OCI-LY1 (cell line): ENCODE measurements around the gene ALDH3B2.
"Not testable (repeated sequence)": the region's sequence is repeated elsewhere in the genome, so short reads cannot be mapped to it uniquely, and the experiment has no call there.

ENCODE experiments used
- H2AFZ ChIP-seq: fragments of 200-600 bp; sonication (generic), shearing (Covaris generic); 2 replicates; pipeline ENCODE4 v1.6.0; 2014; ENCODE audit warnings: antibody characterized with exemption, mild to moderate bottlenecking, low read length
- H3F3A ChIP-seq: fragments of 200-600 bp; sonication (generic), shearing (Covaris generic); 2 replicates; pipeline ENCODE4 v1.6.0; 2014; ENCODE audit warnings: mild to moderate bottlenecking, antibody characterized with exemption, low read length, moderate library complexity; ENCODE audit not compliant: insufficient read depth
- H3K27ac ChIP-seq: fragments of 200-600 bp; sonication (generic); 2 replicates; pipeline ENCODE4 v1.5.1; 2014; ENCODE audit warnings: low read length, mixed run types, mild to moderate bottlenecking, low read depth; ENCODE audit not compliant: poor library complexity, severe bottlenecking
- H3K27me3 ChIP-seq: fragments of 200-600 bp; sonication (generic); 2 replicates; pipeline ENCODE4 v1.6.0; 2014; ENCODE audit warnings: antibody characterized with exemption, mild to moderate bottlenecking, low read length, moderate library complexity; ENCODE audit not compliant: insufficient read depth
- H3K36me3 ChIP-seq: fragments of 200-600 bp; sonication (generic); 2 replicates; pipeline ENCODE4 v1.6.1; 2014; ENCODE audit warnings: mild to moderate bottlenecking, antibody characterized with exemption, low read length, moderate library complexity, mixed read lengths; ENCODE audit not compliant: insufficient read depth
- H3K4me1 ChIP-seq: fragments of 200-600 bp; sonication (generic); 2 replicates; pipeline ENCODE4 v1.5.1; 2014; ENCODE audit warnings: mild to moderate bottlenecking, low read length, moderate library complexity; ENCODE audit not compliant: insufficient read depth, severe bottlenecking
- H3K4me2 ChIP-seq: fragments of 200-600 bp; sonication (generic), shearing (Covaris generic); 2 replicates; pipeline ENCODE4 v1.6.1; 2014; ENCODE audit warnings: low read length
- H3K4me3 ChIP-seq: fragments of 200-600 bp; sonication (generic); 2 replicates; pipeline ENCODE4 v1.5.1; 2014; ENCODE audit warnings: low read length, low read depth, mild to moderate bottlenecking, mixed read lengths; ENCODE audit not compliant: poor library complexity, severe bottlenecking
- H3K79me2 ChIP-seq: fragments of 200-600 bp; shearing (Covaris generic); 2 replicates; pipeline ENCODE4 v1.6.1; 2016; ENCODE audit warnings: mixed run types, low read length, mixed read lengths; ENCODE audit not compliant: insufficient read depth
- H3K9ac ChIP-seq: fragments of 200-600 bp; sonication (generic), shearing (Covaris generic); 2 replicates; pipeline ENCODE4 v1.6.1; 2014; ENCODE audit warnings: mild to moderate bottlenecking, low read length, mixed read lengths
- H3K9me2 ChIP-seq: fragments of 200-600 bp; sonication (generic), shearing (Covaris generic); 2 replicates; pipeline ENCODE4 v1.6.1; 2014; ENCODE audit warnings: low read depth, mild to moderate bottlenecking, low read length, mixed read lengths
- H3K9me3 ChIP-seq: fragments of 200-600 bp; shearing (Covaris generic); 2 replicates; pipeline ENCODE4 v1.6.1; 2014; ENCODE audit warnings: low read length, mixed read lengths
- H4K20me1 ChIP-seq: fragments of 200-600 bp; sonication (generic), shearing (Covaris generic); 2 replicates; pipeline ENCODE4 v1.6.0; 2016; ENCODE audit warnings: mild to moderate bottlenecking, low read length; ENCODE audit not compliant: insufficient read depth
- EZH2 ChIP-seq: fragments of 200-600 bp; sonication (generic), shearing (Covaris generic); IDR thresholded peaks from 2 replicates; pipeline ENCODE4 v1.8.0; 2017; ENCODE audit warnings: borderline replicate concordance, mixed run types, mild to moderate bottlenecking, antibody characterized with exemption, low read length, moderate library complexity, mixed read lengths
- TF ChIP-seq, protein P1 (sequence below): fragments of 200-600 bp; sonication (generic), shearing (Covaris generic); IDR thresholded peaks from 2 replicates; pipeline ENCODE4 v1.5.1; 2017; ENCODE audit warnings: mild to moderate bottlenecking, antibody characterized with exemption, low read length, moderate library complexity, mixed read lengths

The ALDH3B2 gene

DNA sequence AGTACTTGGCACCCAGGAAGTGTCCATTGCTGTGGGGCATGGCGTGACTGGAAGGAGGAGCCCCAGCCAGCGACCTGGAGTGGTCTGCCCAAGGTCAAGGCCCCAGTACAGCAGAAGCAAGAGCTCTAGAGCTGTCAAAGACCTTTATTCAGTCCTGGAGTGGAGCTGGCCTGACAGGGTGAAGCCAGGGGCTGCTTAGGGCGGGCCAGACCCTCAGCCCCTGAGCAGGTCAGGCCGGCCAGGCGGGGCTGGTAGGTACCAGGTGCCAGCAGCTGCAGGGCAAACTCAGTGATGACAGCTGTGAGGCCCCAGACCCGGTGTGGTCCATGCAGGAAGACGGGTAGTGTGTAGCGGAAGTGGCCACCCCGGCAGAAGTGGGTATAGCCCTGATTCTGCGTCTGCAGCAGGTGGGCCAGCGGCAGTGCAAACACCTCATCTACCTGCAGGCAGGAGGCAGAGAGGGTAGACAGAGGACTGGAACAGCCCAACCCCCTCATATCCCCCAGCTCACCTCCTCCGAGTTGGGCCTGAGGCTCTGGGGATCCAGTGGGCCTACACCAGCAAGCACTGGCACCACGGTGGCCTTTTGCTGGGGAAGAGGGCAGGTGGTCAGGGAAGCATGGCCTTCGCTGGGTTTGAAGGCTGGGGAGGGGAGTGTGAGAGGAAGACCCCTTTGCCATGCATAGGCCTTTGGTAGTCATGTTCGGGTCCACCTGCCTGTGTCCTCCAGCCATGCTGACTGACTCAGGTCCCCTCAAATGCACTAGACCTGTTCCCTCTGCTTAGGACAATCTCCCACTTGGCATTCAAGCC is 46.4 kb downstream of the ALDH3B2 start:
- no peak overlapping the region for H3K4me2 ChIP-seq
- H3K4me3 ChIP-seq, result no peak overlapping the region
- no peak overlapping the region for H2AFZ ChIP-seq
- no peaks in the 10 kb centered on the region for H3K9me2 ChIP-seq
- no peak overlapping the region for H3K27ac ChIP-seq
- H4K20me1 ChIP-seq, result no peaks in the 10 kb centered on the region
- no peaks in the 10 kb centered on the region for H3K9me3 ChIP-seq
- no peak overlapping the region; the same call in 1 of the 2 replicates for H3K9ac ChIP-seq
- H3K4me1 ChIP-seq, result peaks cover 18% of the 10 kb centered on the region
- H3K27me3 ChIP-seq, result no peaks in the 10 kb centered on the region
- no peaks in the 10 kb centered on the region for H3K79me2 ChIP-seq
- TF ChIP-seq, protein P1, sequence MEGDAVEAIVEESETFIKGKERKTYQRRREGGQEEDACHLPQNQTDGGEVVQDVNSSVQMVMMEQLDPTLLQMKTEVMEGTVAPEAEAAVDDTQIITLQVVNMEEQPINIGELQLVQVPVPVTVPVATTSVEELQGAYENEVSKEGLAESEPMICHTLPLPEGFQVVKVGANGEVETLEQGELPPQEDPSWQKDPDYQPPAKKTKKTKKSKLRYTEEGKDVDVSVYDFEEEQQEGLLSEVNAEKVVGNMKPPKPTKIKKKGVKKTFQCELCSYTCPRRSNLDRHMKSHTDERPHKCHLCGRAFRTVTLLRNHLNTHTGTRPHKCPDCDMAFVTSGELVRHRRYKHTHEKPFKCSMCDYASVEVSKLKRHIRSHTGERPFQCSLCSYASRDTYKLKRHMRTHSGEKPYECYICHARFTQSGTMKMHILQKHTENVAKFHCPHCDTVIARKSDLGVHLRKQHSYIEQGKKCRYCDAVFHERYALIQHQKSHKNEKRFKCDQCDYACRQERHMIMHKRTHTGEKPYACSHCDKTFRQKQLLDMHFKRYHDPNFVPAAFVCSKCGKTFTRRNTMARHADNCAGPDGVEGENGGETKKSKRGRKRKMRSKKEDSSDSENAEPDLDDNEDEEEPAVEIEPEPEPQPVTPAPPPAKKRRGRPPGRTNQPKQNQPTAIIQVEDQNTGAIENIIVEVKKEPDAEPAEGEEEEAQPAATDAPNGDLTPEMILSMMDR, result no peak
- TF ChIP-seq EZH2, result no peak
- no peaks in the 10 kb centered on the region for H3K36me3 ChIP-seq
- no peaks in the 10 kb centered on the region for H3F3A ChIP-seq

DNA sequence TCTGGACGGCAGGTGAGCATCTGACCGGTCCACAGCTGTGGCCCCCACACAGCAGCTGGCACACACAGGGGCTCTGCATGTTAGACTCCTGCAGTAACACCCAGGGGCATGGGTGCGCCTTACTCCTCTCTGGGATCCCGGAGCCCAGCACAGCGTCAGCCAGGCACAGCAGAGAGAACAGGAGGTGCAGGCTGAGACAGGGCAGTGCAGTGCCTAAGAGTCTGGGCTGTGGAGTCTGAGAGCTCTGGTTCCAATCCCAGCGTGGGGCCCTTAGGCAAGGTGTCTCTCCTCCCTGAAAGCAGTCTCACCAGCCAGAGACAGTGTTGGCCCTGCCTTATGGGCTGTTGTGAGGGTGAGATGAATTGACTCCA is 47.0 kb downstream of the ALDH3B2 start:
- Histone ChIP-seq H3K4me2 (no peak overlapping the region), H3F3A (no peaks in the 10 kb centered on the region), H3K36me3 (no peaks in the 10 kb centered on the region), H3K9me2 (no peaks in the 10 kb centered on the region), H3K4me3 (no peak overlapping the region), H3K9ac (no peak overlapping the region), H3K79me2 (no peaks in the 10 kb centered on the region), H2AFZ (no peak overlapping the region), H3K4me1 (peaks cover 18% of the 10 kb centered on the region), H3K27ac (no peak overlapping the region), H3K27me3 (no peaks in the 10 kb centered on the region), H3K9me3 (no peaks in the 10 kb centered on the region), H4K20me1 (no peaks in the 10 kb centered on the region)
- TF ChIP-seq EZH2, result no peak
- TF ChIP-seq, protein P1, result no peak

DNA sequence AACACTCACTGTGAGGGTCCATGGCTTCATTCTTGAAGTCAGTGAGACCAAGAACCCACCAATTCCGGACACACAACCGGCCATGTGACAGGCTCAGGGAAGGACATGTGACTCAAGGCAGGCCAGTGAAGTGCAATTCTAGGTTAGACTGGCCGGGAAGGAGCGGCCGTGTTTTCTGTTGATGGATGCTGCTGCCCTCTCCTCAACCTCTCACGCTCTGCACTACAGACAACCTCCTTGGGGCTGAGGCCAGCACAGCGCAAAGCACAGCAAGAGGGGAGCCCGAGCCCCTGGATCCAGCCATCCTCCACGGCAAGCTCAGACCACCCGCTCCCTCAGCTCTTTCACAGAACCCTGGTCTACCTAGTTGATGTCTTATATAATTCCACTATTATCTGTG is 47.5 kb downstream of the ALDH3B2 start:
- H4K20me1 ChIP-seq, result no peaks in the 10 kb centered on the region
- no peaks in the 10 kb centered on the region for H3K9me3 ChIP-seq
- no peaks in the 10 kb centered on the region for H3K9me2 ChIP-seq
- H2AFZ ChIP-seq, result no peak overlapping the region
- TF ChIP-seq, protein P1, result no peak
- no peak for TF ChIP-seq EZH2
- peaks cover 18% of the 10 kb centered on the region for H3K4me1 ChIP-seq
- H3F3A ChIP-seq, result no peaks in the 10 kb centered on the region
- H3K27ac ChIP-seq, result no peak overlapping the region
- no peaks in the 10 kb centered on the region for H3K27me3 ChIP-seq
- no peak overlapping the region for H3K9ac ChIP-seq
- H3K79me2 ChIP-seq, result no peaks in the 10 kb centered on the region
- no peaks in the 10 kb centered on the region for H3K36me3 ChIP-seq
- H3K4me3 ChIP-seq, result no peak overlapping the region
- no peak overlapping the region for H3K4me2 ChIP-seq

DNA sequence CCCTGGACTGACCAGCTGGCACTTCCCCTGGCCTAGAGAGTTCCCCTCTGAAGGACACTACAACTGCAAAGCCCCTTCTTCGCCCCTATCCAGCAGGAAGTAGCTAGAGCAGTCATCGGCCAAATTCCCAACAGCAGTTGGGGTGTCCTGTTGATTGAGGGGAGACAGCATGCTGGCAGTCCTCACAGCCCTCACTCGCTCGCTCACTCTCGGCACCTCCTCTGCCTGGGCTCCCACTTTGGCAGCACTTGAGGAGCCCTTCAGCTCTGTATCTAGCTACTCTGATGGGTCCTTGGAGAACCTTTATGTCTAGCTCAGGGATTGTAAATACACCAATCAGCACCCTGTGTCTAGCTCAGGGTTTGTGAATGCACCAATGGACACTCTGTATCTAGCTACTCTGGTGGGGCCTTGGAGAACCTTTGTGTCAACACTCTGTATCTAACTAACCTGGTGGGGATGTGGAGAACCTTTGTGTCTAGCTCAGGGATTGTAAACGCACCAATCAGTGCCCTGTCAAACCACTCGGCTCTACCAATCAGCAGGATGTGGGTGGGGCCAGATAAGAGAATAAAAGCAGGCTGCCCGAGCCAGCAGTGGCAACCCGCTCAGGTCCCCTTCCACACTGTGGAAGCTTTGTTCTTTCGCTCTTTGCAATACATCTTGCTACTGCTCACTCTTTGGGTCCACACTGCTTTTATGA is 48.1 kb downstream of the ALDH3B2 start:
- peaks cover 18% of the 10 kb centered on the region for H3K4me1 ChIP-seq
- not testable (repeated sequence) for H3K9me3 ChIP-seq, H3K4me2 ChIP-seq, H3K9me2 ChIP-seq, H3K27ac ChIP-seq, H3K79me2 ChIP-seq, H3K36me3 ChIP-seq, H3F3A ChIP-seq, H3K9ac ChIP-seq, H2AFZ ChIP-seq, H3K4me3 ChIP-seq, H3K27me3 ChIP-seq, H4K20me1 ChIP-seq

DNA sequence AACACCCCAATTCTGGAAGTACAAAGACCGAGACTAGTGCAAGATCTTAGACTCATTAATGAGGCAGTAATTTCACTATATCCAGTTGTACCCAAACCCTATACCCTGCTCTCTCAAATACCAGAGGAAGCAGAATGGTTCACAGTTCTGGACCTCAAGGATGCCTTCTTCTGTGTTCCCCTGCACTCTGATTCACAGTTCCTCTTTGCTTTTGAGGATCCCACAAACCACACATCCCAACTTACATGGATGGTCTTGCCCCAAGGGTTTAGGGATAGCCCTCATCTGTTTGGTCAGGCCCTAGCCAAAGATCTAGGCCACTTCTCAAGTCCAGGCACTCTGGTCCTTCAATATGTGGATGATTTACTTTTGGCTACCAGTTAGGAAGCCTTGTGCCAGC is 50.6 kb downstream of the ALDH3B2 start:
- not testable (repeated sequence) for H3K9ac ChIP-seq, H3K4me2 ChIP-seq, H3K27ac ChIP-seq

More for the DNA sequence above, 50.6 kb downstream of the ALDH3B2 start:
- not testable (repeated sequence) for H3K4me3 ChIP-seq, H3K36me3 ChIP-seq, H3K9me3 ChIP-seq, H3F3A ChIP-seq, H4K20me1 ChIP-seq, H3K27me3 ChIP-seq, H3K9me2 ChIP-seq, H3K4me1 ChIP-seq, H2AFZ ChIP-seq, H3K79me2 ChIP-seq
